ENCODE measurements around the gene ZFAND3. TPM values are rescaled to one million over a fixed set of nuclear protein-coding genes. Genes with fewer than 3 reads are reported as not detected.

ZFAND3 gene
- total RNA-seq, 2 experiments from 2014 or later, result 8.3 to 33.8 TPM

GRCh38 chr6:38131527-38131965 lies 312.0 kb downstream of the ZFAND3 start:
- Histone ChIP-seq H3K79me2 (ENCODE audit: insufficient read depth, low read depth, low read length) (no peaks in the 10 kb centered on the region), H3K4me3 (ENCODE audit: low read depth, low read length, poor library complexity, severe bottlenecking) (no peak overlapping the region), H4K20me1 (ENCODE audit: insufficient read depth, low read length) (no peaks in the 10 kb centered on the region), H3K9me3 (ENCODE audit: low read length) (no peaks in the 10 kb centered on the region), H3K4me1 (ENCODE audit: insufficient read depth, low read length, poor library complexity, severe bottlenecking) (no peaks in the 10 kb centered on the region), H3K9me2 (ENCODE audit: insufficient read depth, low read length) (no peaks in the 10 kb centered on the region), H2AFZ (ENCODE audit: low read length) (no peak overlapping the region), H3K36me3 (ENCODE audit: insufficient read depth, low read length) (no peaks in the 10 kb centered on the region), H3K4me2 (ENCODE audit: low read length) (no peak overlapping the region), H3K27ac (ENCODE audit: low read depth, low read length, poor library complexity, severe bottlenecking) (no peak overlapping the region)
- ChIA-PET POLR2A (interaction anchor here (0.6 kb wide), 1 partner anchor 90 kb away, joined by 3 read pairs; no protein-coding TSS in a partner anchor), CTCF (ENCODE audit: unreplicated experiment) (no interaction called here)
- no peak for TF ChIP-seq EZH2phosphoT487 (IDR thresholded peaks at IDR 0.05; ENCODE audit: borderline replicate concordance, low read depth, low read length)
- TF ChIP-seq, protein P1, sequence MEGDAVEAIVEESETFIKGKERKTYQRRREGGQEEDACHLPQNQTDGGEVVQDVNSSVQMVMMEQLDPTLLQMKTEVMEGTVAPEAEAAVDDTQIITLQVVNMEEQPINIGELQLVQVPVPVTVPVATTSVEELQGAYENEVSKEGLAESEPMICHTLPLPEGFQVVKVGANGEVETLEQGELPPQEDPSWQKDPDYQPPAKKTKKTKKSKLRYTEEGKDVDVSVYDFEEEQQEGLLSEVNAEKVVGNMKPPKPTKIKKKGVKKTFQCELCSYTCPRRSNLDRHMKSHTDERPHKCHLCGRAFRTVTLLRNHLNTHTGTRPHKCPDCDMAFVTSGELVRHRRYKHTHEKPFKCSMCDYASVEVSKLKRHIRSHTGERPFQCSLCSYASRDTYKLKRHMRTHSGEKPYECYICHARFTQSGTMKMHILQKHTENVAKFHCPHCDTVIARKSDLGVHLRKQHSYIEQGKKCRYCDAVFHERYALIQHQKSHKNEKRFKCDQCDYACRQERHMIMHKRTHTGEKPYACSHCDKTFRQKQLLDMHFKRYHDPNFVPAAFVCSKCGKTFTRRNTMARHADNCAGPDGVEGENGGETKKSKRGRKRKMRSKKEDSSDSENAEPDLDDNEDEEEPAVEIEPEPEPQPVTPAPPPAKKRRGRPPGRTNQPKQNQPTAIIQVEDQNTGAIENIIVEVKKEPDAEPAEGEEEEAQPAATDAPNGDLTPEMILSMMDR (conservative IDR thresholded peaks at IDR 0.05; ENCODE audit: low read length), result no peak
- intact Hi-C loops (cut with micrococcal nuclease; ENCODE audit: unreplicated experiment), result no loop called here
- DNase-seq (ENCODE audit: low spot score), result no peak
- BruUV-seq (replicated peaks), result no TSS peak

GRCh38 chr6:38133932-38134703 lies 314.6 kb downstream of the ZFAND3 start:
- DNase-seq (ENCODE audit: low spot score), result no peak
- intact Hi-C loops (cut with micrococcal nuclease; ENCODE audit: unreplicated experiment), result no loop called here
- Histone ChIP-seq H2AFZ (ENCODE audit: low read length) (no peak overlapping the region), H3K27ac (ENCODE audit: low read depth, low read length, poor library complexity, severe bottlenecking) (no peak overlapping the region), H3K9me2 (ENCODE audit: insufficient read depth, low read length) (no peaks in the 10 kb centered on the region), H3K4me3 (ENCODE audit: low read depth, low read length, poor library complexity, severe bottlenecking) (no peak overlapping the region), H3K4me2 (ENCODE audit: low read length) (no peak overlapping the region), H3K36me3 (ENCODE audit: insufficient read depth, low read length) (no peaks in the 10 kb centered on the region), H3K9me3 (ENCODE audit: low read length) (no peaks in the 10 kb centered on the region), H4K20me1 (ENCODE audit: insufficient read depth, low read length) (no peaks in the 10 kb centered on the region), H3K79me2 (ENCODE audit: insufficient read depth, low read depth, low read length) (no peaks in the 10 kb centered on the region), H3K4me1 (ENCODE audit: insufficient read depth, low read length, poor library complexity, severe bottlenecking) (no peaks in the 10 kb centered on the region)
- ChIA-PET CTCF (ENCODE audit: unreplicated experiment) (interaction anchor here (0.6 kb wide), 1 partner anchor 571 kb away, joined by 3 read pairs; no protein-coding TSS in a partner anchor), POLR2A (interaction anchor here (0.7 to 1.1 kb wide), 4 partner anchors 9 to 63 kb away, joined by 3 to 4 read pairs (median 4); no protein-coding TSS in a partner anchor)
- BruUV-seq (replicated peaks), result no TSS peak
- TF ChIP-seq, protein P1 (conservative IDR thresholded peaks at IDR 0.05; ENCODE audit: low read length), result no peak
- no peak for TF ChIP-seq EZH2phosphoT487 (IDR thresholded peaks at IDR 0.05; ENCODE audit: borderline replicate concordance, low read depth, low read length)

- intact Hi-C loops (cut with micrococcal nuclease; ENCODE audit: unreplicated experiment), result no loop called here
- Histone ChIP-seq H3K9me3 (ENCODE audit: low read length) (no peaks in the 10 kb centered on the region), H3K4me3 (ENCODE audit: low read depth, low read length, poor library complexity, severe bottlenecking) (no peak overlapping the region), H3K27ac (ENCODE audit: low read depth, low read length, poor library complexity, severe bottlenecking) (no peak overlapping the region), H2AFZ (ENCODE audit: low read length) (no peak overlapping the region), H3K4me2 (ENCODE audit: low read length) (no peak overlapping the region), H3K36me3 (ENCODE audit: insufficient read depth, low read length) (no peaks in the 10 kb centered on the region), H4K20me1 (ENCODE audit: insufficient read depth, low read length) (no peaks in the 10 kb centered on the region), H3K9me2 (ENCODE audit: insufficient read depth, low read length) (no peaks in the 10 kb centered on the region), H3K79me2 (ENCODE audit: insufficient read depth, low read depth, low read length) (no peaks in the 10 kb centered on the region), H3K4me1 (ENCODE audit: insufficient read depth, low read length, poor library complexity, severe bottlenecking) (no peaks in the 10 kb centered on the region)
- BruUV-seq (replicated peaks), result no TSS peak
- TF ChIP-seq EZH2phosphoT487 (IDR thresholded peaks at IDR 0.05; ENCODE audit: borderline replicate concordance, low read depth, low read length), result no peak
- TF ChIP-seq, protein P1 (conservative IDR thresholded peaks at IDR 0.05; ENCODE audit: low read length), result no peak
- CTCF ChIA-PET (ENCODE audit: unreplicated experiment), result no interaction called here
- POLR2A ChIA-PET, result interaction anchor here (1.1 kb wide), 3 partner anchors 8 to 22 kb away, joined by 3 to 4 read pairs (median 3); no protein-coding TSS in a partner anchor
- no peak for DNase-seq (ENCODE audit: low spot score)
These were observed 315.2 kb downstream of the ZFAND3 start for GRCh38 chr6:38134704-38135088.

Data from OCI-LY7 (cell line).